ENCODE data around the gene GTPBP10. TPM values are rescaled to one million over a fixed set of nuclear protein-coding genes. Genes with fewer than 3 reads are reported as not detected.

GTPBP10 gene
- total RNA-seq, 1 donor from 2014 or later, result 11.0 TPM

DNA sequence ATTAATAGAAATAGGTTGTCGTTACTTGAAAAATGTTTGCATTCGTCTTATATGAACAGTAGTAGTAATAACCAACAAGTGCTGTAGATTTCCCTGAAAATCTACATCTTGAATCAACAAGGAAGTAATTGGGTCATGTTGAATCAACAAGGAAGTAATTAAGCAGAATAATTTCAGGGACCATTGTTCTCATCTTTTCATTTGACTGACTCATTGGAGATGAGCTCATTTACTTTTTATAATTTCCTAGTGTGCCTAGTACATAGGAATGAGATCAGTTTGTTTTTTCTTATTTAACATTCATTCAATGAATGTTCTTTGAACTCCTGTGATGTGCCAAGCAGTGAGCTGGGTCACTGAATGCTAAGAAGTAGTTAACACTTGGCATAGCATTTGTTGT is 65.0 kb downstream of the GTPBP10 start:
- Histone ChIP-seq H3K27ac (no peak overlapping the region), H3K27me3 (no peaks in the 10 kb centered on the region), H3K9me3 (no peaks in the 10 kb centered on the region), H3K4me1 (no peaks in the 10 kb centered on the region), H3K36me3 (peaks cover 0 to 25% of the 10 kb centered on the region in 2 donors), H3K4me3 (no peak overlapping the region)
- DNase-seq (ENCODE audit: extremely low spot score in 2 of 2), result no peak
- TF ChIP-seq POLR2A (IDR thresholded peaks at IDR 0.05), result no peak
- TF ChIP-seq POLR2AphosphoS5 (IDR thresholded peaks at IDR 0.05; ENCODE audit: insufficient read depth in 1 of 2, low read depth in 1 of 2), result no peak
- TF ChIP-seq, protein P1, sequence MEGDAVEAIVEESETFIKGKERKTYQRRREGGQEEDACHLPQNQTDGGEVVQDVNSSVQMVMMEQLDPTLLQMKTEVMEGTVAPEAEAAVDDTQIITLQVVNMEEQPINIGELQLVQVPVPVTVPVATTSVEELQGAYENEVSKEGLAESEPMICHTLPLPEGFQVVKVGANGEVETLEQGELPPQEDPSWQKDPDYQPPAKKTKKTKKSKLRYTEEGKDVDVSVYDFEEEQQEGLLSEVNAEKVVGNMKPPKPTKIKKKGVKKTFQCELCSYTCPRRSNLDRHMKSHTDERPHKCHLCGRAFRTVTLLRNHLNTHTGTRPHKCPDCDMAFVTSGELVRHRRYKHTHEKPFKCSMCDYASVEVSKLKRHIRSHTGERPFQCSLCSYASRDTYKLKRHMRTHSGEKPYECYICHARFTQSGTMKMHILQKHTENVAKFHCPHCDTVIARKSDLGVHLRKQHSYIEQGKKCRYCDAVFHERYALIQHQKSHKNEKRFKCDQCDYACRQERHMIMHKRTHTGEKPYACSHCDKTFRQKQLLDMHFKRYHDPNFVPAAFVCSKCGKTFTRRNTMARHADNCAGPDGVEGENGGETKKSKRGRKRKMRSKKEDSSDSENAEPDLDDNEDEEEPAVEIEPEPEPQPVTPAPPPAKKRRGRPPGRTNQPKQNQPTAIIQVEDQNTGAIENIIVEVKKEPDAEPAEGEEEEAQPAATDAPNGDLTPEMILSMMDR (IDR thresholded peaks at IDR 0.05), result no peak
- intact Hi-C loops (cut with DNase I), result no loop called here

DNA sequence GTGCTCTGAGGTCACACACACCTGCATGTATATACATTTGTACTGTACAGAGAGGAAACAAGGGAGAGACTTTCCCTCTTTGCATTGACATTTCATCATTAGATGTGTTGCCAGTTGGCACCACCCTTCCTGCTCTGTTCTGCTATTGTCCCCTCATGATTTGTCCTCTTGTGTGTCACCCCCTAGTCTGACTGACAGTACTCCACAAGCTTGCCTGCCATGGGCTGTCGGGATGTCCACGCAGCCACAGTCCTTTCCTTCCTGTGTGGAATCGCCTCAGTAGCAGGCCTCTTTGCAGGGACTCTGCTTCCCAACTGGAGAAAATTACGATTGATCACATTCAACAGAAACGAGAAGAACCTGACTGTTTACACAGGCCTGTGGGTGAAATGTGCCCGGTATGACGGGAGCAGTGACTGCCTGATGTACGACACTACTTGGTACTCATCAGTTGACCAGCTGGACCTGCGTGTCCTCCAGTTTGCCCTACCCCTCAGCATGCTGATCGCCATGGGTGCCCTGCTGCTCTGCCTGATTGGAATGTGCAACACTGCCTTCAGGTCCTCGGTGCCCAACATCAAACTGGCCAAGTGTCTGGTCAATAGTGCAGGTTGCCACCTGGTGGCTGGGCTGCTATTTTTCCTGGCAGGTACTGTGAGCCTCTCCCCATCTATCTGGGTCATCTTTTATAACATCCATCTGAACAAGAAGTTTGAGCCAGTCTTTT is 66.1 kb downstream of the GTPBP10 start:
- H3K9me3 ChIP-seq, result no peaks in the 10 kb centered on the region
- H3K4me3 ChIP-seq, result no peak overlapping the region
- TF ChIP-seq, protein P1 (IDR thresholded peaks at IDR 0.05), result no peak
- TF ChIP-seq POLR2A (IDR thresholded peaks at IDR 0.05) (no peak), POLR2AphosphoS5 (IDR thresholded peaks at IDR 0.05; ENCODE audit: insufficient read depth in 1 of 2, low read depth in 1 of 2) (no peak)
- DNase-seq (ENCODE audit: extremely low spot score in 2 of 2), result no peak
- peaks cover 0 to 16% of the 10 kb centered on the region in 2 donors for H3K36me3 ChIP-seq
- H3K27ac ChIP-seq, result no peak overlapping the region
- no peaks in the 10 kb centered on the region for H3K27me3 ChIP-seq
- no peaks in the 10 kb centered on the region for H3K4me1 ChIP-seq
- intact Hi-C loops (cut with DNase I), result no loop called here

DNA sequence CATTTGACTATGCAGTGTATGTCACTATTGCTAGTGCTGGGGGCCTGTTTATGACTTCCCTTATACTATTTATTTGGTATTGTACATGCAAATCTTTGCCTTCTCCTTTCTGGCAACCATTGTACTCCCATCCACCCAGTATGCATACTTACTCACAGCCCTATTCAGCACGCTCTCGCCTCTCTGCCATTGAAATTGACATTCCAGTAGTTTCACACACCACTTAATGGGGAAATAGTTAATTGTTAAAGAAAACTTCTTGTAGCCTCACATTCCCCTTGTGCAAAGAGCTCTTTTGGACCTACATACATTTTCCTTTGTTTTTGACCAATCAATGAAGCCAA is 66.6 kb downstream of the GTPBP10 start:
- Histone ChIP-seq H3K27ac (no peak overlapping the region), H3K4me3 (no peak overlapping the region), H3K27me3 (no peaks in the 10 kb centered on the region), H3K4me1 (no peaks in the 10 kb centered on the region), H3K36me3 (peaks cover 0 to 16% of the 10 kb centered on the region in 2 donors), H3K9me3 (no peaks in the 10 kb centered on the region)
- TF ChIP-seq POLR2AphosphoS5 (IDR thresholded peaks at IDR 0.05; ENCODE audit: insufficient read depth in 1 of 2, low read depth in 1 of 2) (no peak), POLR2A (IDR thresholded peaks at IDR 0.05) (no peak)
- TF ChIP-seq, protein P1 (IDR thresholded peaks at IDR 0.05), result no peak
- no peak for DNase-seq (ENCODE audit: extremely low spot score in 2 of 2)
- intact Hi-C loops (cut with DNase I), result no loop called here

DNA sequence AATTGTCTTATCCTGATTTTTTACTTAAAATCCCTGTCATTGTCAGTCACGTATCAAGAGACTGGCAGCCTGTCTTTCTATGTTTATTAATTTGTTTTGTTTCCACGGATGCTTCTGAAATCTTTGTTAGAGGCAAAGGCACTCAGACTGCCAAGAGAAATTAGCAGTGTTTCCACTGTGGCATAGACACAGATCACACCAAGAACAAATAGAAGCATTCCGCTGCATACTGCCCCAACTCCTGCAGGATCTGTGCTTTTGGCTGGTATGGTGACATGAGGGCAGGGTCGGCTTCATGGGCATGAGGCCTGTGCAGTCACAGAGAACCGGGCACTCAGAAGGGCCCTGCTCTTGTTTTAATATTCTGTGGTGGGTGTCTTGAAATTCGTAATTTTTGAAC is 75.1 kb downstream of the GTPBP10 start:
- H3K4me3 ChIP-seq, result no peak overlapping the region
- no peak for DNase-seq (ENCODE audit: extremely low spot score in 2 of 2)
- no peaks in the 10 kb centered on the region for H3K4me1 ChIP-seq
- TF ChIP-seq POLR2AphosphoS5 (IDR thresholded peaks at IDR 0.05; ENCODE audit: insufficient read depth in 1 of 2, low read depth in 1 of 2), result no peak
- TF ChIP-seq POLR2A (IDR thresholded peaks at IDR 0.05), result no peak
- H3K27ac ChIP-seq, result no peak overlapping the region
- H3K27me3 ChIP-seq, result no peaks in the 10 kb centered on the region
- H3K9me3 ChIP-seq, result no peaks in the 10 kb centered on the region
- H3K36me3 ChIP-seq, result no peaks in the 10 kb centered on the region
- intact Hi-C loops (cut with DNase I), result no loop called here

DNA sequence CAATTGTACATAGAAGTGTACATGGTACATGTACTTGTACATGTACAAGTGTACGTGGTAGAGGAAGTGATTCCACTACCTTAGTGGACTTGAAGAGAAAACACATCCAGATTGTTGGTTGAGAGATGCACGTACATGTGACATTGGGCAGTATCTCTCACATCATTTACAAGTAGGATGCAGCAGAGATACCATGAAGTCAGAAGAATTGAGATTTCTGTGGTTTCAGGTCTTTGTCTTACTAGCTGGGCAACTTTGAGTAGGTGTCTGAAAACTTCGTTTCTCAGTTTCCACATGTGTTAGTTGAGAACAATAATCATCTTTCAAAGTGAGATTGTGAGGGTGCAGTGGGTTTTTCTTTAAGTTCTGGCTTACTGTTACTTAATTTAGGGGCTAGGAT is 78.2 kb downstream of the GTPBP10 start:
- Histone ChIP-seq H3K36me3 (no peaks in the 10 kb centered on the region), H3K4me1 (no peaks in the 10 kb centered on the region), H3K27me3 (no peaks in the 10 kb centered on the region), H3K27ac (no peak overlapping the region), H3K4me3 (no peak overlapping the region), H3K9me3 (no peaks in the 10 kb centered on the region)
- intact Hi-C loops (cut with DNase I), result no loop called here
- DNase-seq (ENCODE audit: extremely low spot score in 2 of 2), result no peak
- TF ChIP-seq POLR2A (IDR thresholded peaks at IDR 0.05) (no peak), POLR2AphosphoS5 (IDR thresholded peaks at IDR 0.05; ENCODE audit: insufficient read depth in 1 of 2, low read depth in 1 of 2) (no peak)
- TF ChIP-seq, protein P1 (IDR thresholded peaks at IDR 0.05), result no peak

Data from vagina (tissue), 2 donors.